Hepatocyte (in vitro differentiated cells): ENCODE results near the gene ZNF536. TPM values are rescaled to one million over a fixed set of nuclear protein-coding genes. Genes with fewer than 3 reads are reported as not detected.
A peak's percentile ranks its signal among the peaks of the same experiment; 100 is the strongest.

ENCODE experiments used
- DNase-seq: peaks from one replicate; pipeline ENCODE4 v3.0.0-alpha.2; 2016; ENCODE audit warnings: low spot score
- H2AFZ ChIP-seq: fragments of 200-600 bp; sonication (generic); 2 replicates; pipeline ENCODE4 v1.6.0; 2016; ENCODE audit warnings: antibody characterized with exemption, mild to moderate bottlenecking
- H3K27ac ChIP-seq: fragments of 200-600 bp; sonication (generic); 2 replicates; pipeline ENCODE4 v1.5.1; 2016; ENCODE audit warnings: mild to moderate bottlenecking
- H3K27me3 ChIP-seq: fragments of 200-600 bp; sonication (generic); 2 replicates; pipeline ENCODE4 v1.6.1; 2016
- H3K36me3 ChIP-seq: fragments of 200-600 bp; sonication (generic); replicated peaks from 2 replicates; pipeline ENCODE4 v1.5.1; 2016; ENCODE audit warnings: low read depth; ENCODE audit not compliant: insufficient read depth
- H3K4me1 ChIP-seq: fragments of 200-600 bp; sonication (generic); 2 replicates; pipeline ENCODE4 v1.5.1; 2016; ENCODE audit warnings: mild to moderate bottlenecking, moderate library complexity; ENCODE audit not compliant: insufficient read depth
- H3K4me2 ChIP-seq: fragments of 200-600 bp; sonication (generic); 2 replicates; pipeline ENCODE4 v1.6.0; 2016
- H3K4me3 ChIP-seq: fragments of 200-600 bp; sonication (generic); 2 replicates; pipeline ENCODE4 v1.5.1; 2016; ENCODE audit warnings: mild to moderate bottlenecking
- H3K79me2 ChIP-seq: fragments of 200-600 bp; sonication (generic); 2 replicates; pipeline ENCODE4 v1.6.0; 2017; ENCODE audit warnings: mild to moderate bottlenecking
- H3K9me2 ChIP-seq: fragments of 200-600 bp; sonication (generic); replicated peaks from 2 replicates; pipeline ENCODE4 v1.6.0; 2017; ENCODE audit warnings: mild to moderate bottlenecking; ENCODE audit not compliant: insufficient read depth
- H3K9me3 ChIP-seq: fragments of 200-600 bp; sonication (generic); 2 replicates; pipeline ENCODE4 v1.5.1; 2016; ENCODE audit warnings: low read depth, mild to moderate bottlenecking
- H4K20me1 ChIP-seq: fragments of 200-600 bp; sonication (generic); 2 replicates; pipeline ENCODE4 v1.6.0; 2016; ENCODE audit warnings: mild to moderate bottlenecking; ENCODE audit not compliant: insufficient read depth, poor library complexity, severe bottlenecking
- EZH2 ChIP-seq: fragments of 200-600 bp; sonication (generic); IDR thresholded peaks from 2 replicates; pipeline ENCODE4 v1.6.1; 2016; ENCODE audit warnings: antibody characterized with exemption, mild to moderate bottlenecking, borderline replicate concordance
- EZH2phosphoT487 ChIP-seq: fragments of 200-600 bp; sonication (generic); IDR thresholded peaks from one replicate; pipeline ENCODE4 v1.6.1; 2018; ENCODE audit warnings: antibody characterized with exemption, mild to moderate bottlenecking, low read depth, moderate library complexity; ENCODE audit not compliant: unreplicated experiment, severe bottlenecking
- WGBS: methylation state at CpG from one replicate; pipeline ENCODE4 v1.1.6; 2016; ENCODE audit warnings: low lambda C conversion rate; ENCODE audit errors: missing lambda C conversion rate; 5-methylcytosine and 5-hydroxymethylcytosine counted together
- polyA plus RNA-seq: library from polyadenylated mRNA; unstranded; fragments of >200 nt; fragmentation: Nextera tagmentation; extraction: Ambion mirVana; gene quantifications from 2 replicates; pipeline ENCODE4 v1.2.1, GENCODE V29; 2016
- total RNA-seq: library from RNA; depleted of rRNA; stranded (reverse); fragments of >200 nt; gene quantifications from 2 replicates; pipeline ENCODE4 v1.2.3, GENCODE V29; 2014
- TF ChIP-seq, protein P1 (sequence below): fragments of 200-600 bp; sonication (generic); IDR thresholded peaks from 2 replicates; pipeline ENCODE4 v1.5.1; 2016; ENCODE audit warnings: antibody characterized with exemption, mild to moderate bottlenecking; ENCODE audit not compliant: poor library complexity

ZNF536 gene
- total and polyA plus RNA-seq, 2 experiments from 2014 or later = 4.1 to 7.5 TPM

DNA sequence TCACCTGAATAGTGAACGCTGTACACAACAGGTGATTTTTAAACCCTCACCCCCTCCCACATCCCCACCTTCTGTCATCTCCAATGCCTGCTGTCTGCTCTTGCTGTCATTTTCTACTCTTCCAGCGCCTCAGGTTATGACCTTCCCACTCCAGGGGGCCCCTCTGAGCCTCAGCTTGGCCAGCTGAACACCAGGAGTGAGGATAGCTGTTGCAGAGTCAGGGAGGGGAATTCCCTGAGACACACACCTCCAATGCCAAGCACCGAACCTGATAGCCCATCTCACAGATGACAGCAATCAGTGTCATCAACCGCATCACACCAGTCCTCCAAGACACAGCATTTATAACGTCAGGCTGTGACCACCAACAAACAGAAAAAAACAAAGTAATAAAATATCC is 193.5 kb downstream of the ZNF536 start:
- no peaks in the 10 kb centered on the region for H3K79me2 ChIP-seq
- DNase-seq = no peak
- H4K20me1 ChIP-seq = no peaks in the 10 kb centered on the region
- H3K36me3 ChIP-seq = no peaks in the 10 kb centered on the region
- H3K27ac ChIP-seq = no peak overlapping the region
- TF ChIP-seq, protein P1, sequence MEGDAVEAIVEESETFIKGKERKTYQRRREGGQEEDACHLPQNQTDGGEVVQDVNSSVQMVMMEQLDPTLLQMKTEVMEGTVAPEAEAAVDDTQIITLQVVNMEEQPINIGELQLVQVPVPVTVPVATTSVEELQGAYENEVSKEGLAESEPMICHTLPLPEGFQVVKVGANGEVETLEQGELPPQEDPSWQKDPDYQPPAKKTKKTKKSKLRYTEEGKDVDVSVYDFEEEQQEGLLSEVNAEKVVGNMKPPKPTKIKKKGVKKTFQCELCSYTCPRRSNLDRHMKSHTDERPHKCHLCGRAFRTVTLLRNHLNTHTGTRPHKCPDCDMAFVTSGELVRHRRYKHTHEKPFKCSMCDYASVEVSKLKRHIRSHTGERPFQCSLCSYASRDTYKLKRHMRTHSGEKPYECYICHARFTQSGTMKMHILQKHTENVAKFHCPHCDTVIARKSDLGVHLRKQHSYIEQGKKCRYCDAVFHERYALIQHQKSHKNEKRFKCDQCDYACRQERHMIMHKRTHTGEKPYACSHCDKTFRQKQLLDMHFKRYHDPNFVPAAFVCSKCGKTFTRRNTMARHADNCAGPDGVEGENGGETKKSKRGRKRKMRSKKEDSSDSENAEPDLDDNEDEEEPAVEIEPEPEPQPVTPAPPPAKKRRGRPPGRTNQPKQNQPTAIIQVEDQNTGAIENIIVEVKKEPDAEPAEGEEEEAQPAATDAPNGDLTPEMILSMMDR = no peak
- no peak for TF ChIP-seq EZH2
- no peak for TF ChIP-seq EZH2phosphoT487
- H3K4me1 ChIP-seq = peaks cover 6% of the 10 kb centered on the region
- no peaks in the 10 kb centered on the region for H3K27me3 ChIP-seq
- no peaks in the 10 kb centered on the region for H3K9me3 ChIP-seq
- WGBS = 67% methylated on average over 5 of the region's 5 CpGs
- H2AFZ ChIP-seq = no peak overlapping the region
- no peak overlapping the region for H3K4me2 ChIP-seq
- H3K9me2 ChIP-seq = no peaks in the 10 kb centered on the region
- no peak overlapping the region for H3K4me3 ChIP-seq

GRCh38 chr19:30566681-30567420 is 194.7 kb downstream of the ZNF536 start:
- H3K9me3 ChIP-seq = no peaks in the 10 kb centered on the region
- WGBS = 84% methylated on average over 21 of the region's 22 CpGs
- H3K4me3 ChIP-seq = no peak overlapping the region
- no peaks in the 10 kb centered on the region for H3K9me2 ChIP-seq
- H3K36me3 ChIP-seq = no peaks in the 10 kb centered on the region
- H3K27ac ChIP-seq = no peak overlapping the region
- TF ChIP-seq EZH2phosphoT487 (no peak), EZH2 (no peak)
- TF ChIP-seq, protein P1 = no peak
- H3K27me3 ChIP-seq = no peaks in the 10 kb centered on the region
- no peak overlapping the region for H3K4me2 ChIP-seq
- no peak for DNase-seq
- no peaks in the 10 kb centered on the region for H3K79me2 ChIP-seq
- peaks cover 6% of the 10 kb centered on the region for H3K4me1 ChIP-seq
- H2AFZ ChIP-seq = no peak overlapping the region
- no peaks in the 10 kb centered on the region for H4K20me1 ChIP-seq

DNA sequence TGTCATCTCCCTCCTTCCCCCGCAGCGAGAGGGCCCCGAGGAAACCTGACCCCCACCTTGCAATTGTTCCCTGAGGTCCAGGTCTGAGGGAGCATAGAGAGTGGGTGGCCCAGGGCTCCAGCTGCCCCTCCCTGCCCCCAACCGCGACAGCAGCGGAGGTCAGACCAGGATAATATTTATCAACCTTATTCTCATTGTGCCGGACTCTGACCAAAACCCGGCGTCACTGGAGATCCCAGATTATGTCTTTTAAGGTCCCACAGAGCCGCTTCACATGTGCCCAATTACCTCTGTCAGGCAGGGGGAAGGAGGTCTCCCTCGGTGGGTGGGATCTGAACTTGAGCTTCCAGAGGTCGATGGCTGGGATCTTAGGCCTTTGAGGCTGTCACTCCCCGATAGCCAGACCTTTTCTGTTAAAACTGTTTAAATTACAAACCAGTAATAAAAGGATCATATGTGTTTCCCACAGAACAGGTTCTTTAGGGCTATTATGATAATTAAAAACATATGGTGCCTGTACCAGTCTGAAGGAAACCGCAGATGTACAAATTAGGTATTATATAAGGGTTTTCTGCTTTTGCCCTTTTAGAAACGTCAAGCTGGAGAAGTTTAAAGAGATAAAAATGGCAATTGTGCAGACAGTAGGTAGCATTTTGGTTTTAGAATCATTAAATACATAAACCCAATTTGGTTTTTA is 195.5 kb downstream of the ZNF536 start:
- H3K36me3 ChIP-seq = no peaks in the 10 kb centered on the region
- WGBS = 46% methylated on average over 15 of the region's 15 CpGs
- peaks cover 6% of the 10 kb centered on the region for H3K4me1 ChIP-seq
- no peak overlapping the region for H3K4me3 ChIP-seq
- H3K4me2 ChIP-seq = peak overlapping the region; percentile 49
- no peaks in the 10 kb centered on the region for H3K79me2 ChIP-seq
- H3K9me3 ChIP-seq = no peaks in the 10 kb centered on the region
- no peaks in the 10 kb centered on the region for H4K20me1 ChIP-seq
- TF ChIP-seq EZH2 = no peak
- TF ChIP-seq EZH2phosphoT487 = no peak
- TF ChIP-seq, protein P1 = no peak
- no peaks in the 10 kb centered on the region for H3K27me3 ChIP-seq
- H3K27ac ChIP-seq = peak overlapping the region; percentile 16
- no peak for DNase-seq
- no peak overlapping the region for H2AFZ ChIP-seq
- no peaks in the 10 kb centered on the region for H3K9me2 ChIP-seq
